GM19324 (cell line): ENCODE results near the gene GRHL1.
A peak's percentile ranks its signal among the peaks of the same experiment; 100 is the strongest.

Experiments
- ATAC-seq: cut with Tn5 transposase; IDR thresholded peaks from one replicate; pipeline ENCODE4 v1.9.1; 2021; ENCODE audit warnings: mild to moderate bottlenecking, moderate library complexity; ENCODE audit not compliant: unreplicated experiment, low FRiP score

The GRHL1 gene

GRCh38 chr2:10036095-10036884 lies 84.8 kb downstream of the GRHL1 start:
- ATAC-seq = no peak

- no peak for ATAC-seq
Measured at GRCh38 chr2:10038123-10038522, 86.6 kb downstream of the GRHL1 start.

- no peak for ATAC-seq
Measured at GRCh38 chr2:10038716-10039115, 87.2 kb downstream of the GRHL1 start.

GRCh38 chr2:10039658-10040410 lies 88.3 kb downstream of the GRHL1 start:
- no peak for ATAC-seq

- no peak for ATAC-seq
Measured at GRCh38 chr2:10041711-10042110, 90.2 kb downstream of the GRHL1 start.

- ATAC-seq = no peak
Measured at GRCh38 chr2:10042301-10043161, 91.0 kb downstream of the GRHL1 start.

GRCh38 chr2:10043256-10043905 lies 91.9 kb downstream of the GRHL1 start, which contains the start of gene KLF11:
KLF11 (plus strand) TSS chr2:10043550; CDS start chr2:10043717, 167 bp downstream.
- ATAC-seq = peak; percentile 79

- ATAC-seq = peak; percentile 61
Measured at GRCh38 chr2:10043906-10044601, 92.6 kb downstream of the GRHL1 start.

- ATAC-seq = no peak
Measured at GRCh38 chr2:10045561-10046355, 94.3 kb downstream of the GRHL1 start.

- no peak for ATAC-seq
Measured at GRCh38 chr2:10046931-10047330, 95.4 kb downstream of the GRHL1 start.

- no peak for ATAC-seq
Measured at GRCh38 chr2:10047616-10048500, 96.4 kb downstream of the GRHL1 start.

- no peak for ATAC-seq
Measured at GRCh38 chr2:10048501-10049171, 97.1 kb downstream of the GRHL1 start.
